ENCODE results near the gene RNF187.

RNF187 gene

DNA sequence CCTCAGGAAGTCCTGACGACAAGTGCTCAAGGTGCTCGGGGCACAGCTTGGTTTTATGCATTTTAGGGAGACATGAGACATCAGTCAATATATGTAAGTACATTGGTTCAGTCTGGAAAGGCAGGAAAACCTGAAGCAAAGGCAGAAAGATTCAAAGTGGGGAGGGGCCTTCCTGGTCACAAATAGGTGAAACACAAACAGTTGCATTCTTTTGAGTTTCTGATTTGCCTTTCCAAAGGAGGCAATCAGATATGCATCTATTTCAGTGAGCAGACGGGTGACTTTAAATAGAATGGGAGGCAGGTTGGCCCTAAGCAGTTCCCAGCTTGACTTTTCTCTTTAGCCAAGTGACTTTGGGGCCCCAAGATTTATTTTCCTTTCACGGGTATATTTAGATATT lies 8.9 kb upstream of the RNF187 start:
- DNase-seq (ENCODE audit: extremely low read depth, low read depth) = no peak
- TF ChIP-seq CTCF (IDR thresholded peaks at IDR 0.05; ENCODE audit: low read depth, low read length) = no peak

- DNase-seq (ENCODE audit: extremely low read depth, low read depth) = no peak
Measured at GRCh38 chr1:228478912-228479711, 8.1 kb upstream of the RNF187 start.

GRCh38 chr1:228483789-228484188 lies 3.4 kb upstream of the RNF187 start:
- TF ChIP-seq CTCF (IDR thresholded peaks at IDR 0.05; ENCODE audit: low read depth, low read length) = no peak
- no peak for DNase-seq (ENCODE audit: extremely low read depth, low read depth)

More at GRCh38 chr1:228478912-228479711, 8.1 kb upstream of the RNF187 start:
- TF ChIP-seq CTCF (IDR thresholded peaks at IDR 0.05; ENCODE audit: low read depth, low read length) = no peak

DNA sequence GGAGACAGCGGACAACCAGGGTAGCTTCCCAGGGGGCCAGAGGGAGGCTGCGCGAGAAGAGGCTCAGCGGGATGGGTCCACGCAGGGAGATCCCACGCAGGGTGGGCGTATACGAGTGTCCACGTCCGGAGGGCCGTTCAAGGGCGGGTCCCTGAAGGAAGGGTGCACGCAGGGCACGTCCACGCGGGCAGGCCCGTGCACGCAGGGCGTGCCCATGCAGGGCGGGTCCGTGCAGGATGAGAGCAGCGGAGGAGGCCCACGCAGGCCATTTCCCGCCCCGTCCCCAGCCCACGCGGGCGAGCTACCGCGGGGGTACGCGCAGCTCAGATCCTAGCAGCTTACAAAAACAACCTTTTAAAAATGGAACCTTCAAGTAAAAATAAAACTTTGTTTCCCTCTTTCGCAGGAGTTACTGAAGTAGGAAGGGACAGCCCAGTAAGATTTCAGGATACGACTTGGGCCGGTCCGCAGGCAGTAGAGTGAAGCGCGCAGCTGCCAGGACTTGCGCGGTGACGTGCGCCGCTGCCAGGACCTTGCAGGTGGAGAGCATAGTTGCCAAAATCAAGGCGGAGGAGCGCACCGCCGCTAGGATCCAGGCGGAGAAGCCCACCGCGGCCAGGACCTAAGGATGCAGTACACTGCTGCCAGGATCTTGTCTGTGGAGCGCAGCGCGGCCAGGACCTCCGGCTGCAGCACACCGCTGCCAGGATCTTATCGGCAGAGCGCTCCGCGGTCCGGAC lies 416 bp upstream of the RNF187 start:
- TF ChIP-seq CTCF (IDR thresholded peaks at IDR 0.05; ENCODE audit: low read depth, low read length) = no peak
- DNase-seq (ENCODE audit: extremely low read depth, low read depth) = peak; percentile 59

- no peak for TF ChIP-seq CTCF (IDR thresholded peaks at IDR 0.05; ENCODE audit: low read depth, low read length)
- DNase-seq (ENCODE audit: extremely low read depth, low read depth) = no peak
Measured at GRCh38 chr1:228488125-228488817, 1.1 kb downstream of the RNF187 start.

GRCh38 chr1:228488818-228489674 lies 1.9 kb downstream of the RNF187 start:
- DNase-seq (ENCODE audit: extremely low read depth, low read depth) = no peak
- no peak for TF ChIP-seq CTCF (IDR thresholded peaks at IDR 0.05; ENCODE audit: low read depth, low read length)

All from AG09319 (cell line).